K562 (cell line): ENCODE data around the gene UPK3BL1. TPM values are rescaled to one million over a fixed set of nuclear protein-coding genes. Genes with fewer than 3 reads are reported as not detected.
"Not testable (repeated sequence)": the region's sequence is repeated elsewhere in the genome, so short reads cannot be mapped to it uniquely, and the experiment has no call there.

Source experiments
- ATAC-seq: fragments of 200-7000 bp; cut with Tn5 transposase; 3 replicates; pipeline ENCODE4 v1.9.1; 2020; ENCODE audit warnings: moderate library complexity
- BruUV-seq: library from RNA; stranded (reverse); fragments of 400-500 nt; replicated peaks from 2 replicates; lab custom pipeline; 2021; lab: Mats Ljungman, UMichigan
- CTCF ChIA-PET: fragments of 300-600 bp; formaldehyde crosslinking; extraction: SDS; loops from one replicate; lab custom pipeline; 2021; ENCODE audit warnings: low intra/inter-chr PET ratio; lab: Yijun Ruan, JAX
- POLR2A ChIA-PET: fragments of 300-600, 350-650 bp; sonication (Branson Sonifier 250); formaldehyde crosslinking; extraction: SDS; loops from one replicate; lab custom pipeline; 2021; ENCODE audit warnings: antibody characterized with exemption, inconsistent platforms; lab: Yijun Ruan, JAX
- DNase-seq, 4 experiments: peaks; one replicate each; pipeline versions ENCODE4 v3.0.0 to v3.0.0-alpha.2; 2011 to 2018; ENCODE audit warnings: low spot score in 3 of 4, mixed read lengths in 3 of 4; ENCODE audit errors: extremely low read depth in 1 of 4
- FAIRE-seq: peaks from 2 replicates; lab custom pipeline; 2011; peaks lifted over from hg19 to GRCh38; lab: Jason Lieb, UNC
- H2AFZ ChIP-seq: 2 replicates; pipeline ENCODE4 v1.6.0; 2011; ENCODE audit warnings: low read depth, low read length, control low read depth, inconsistent platforms
- H3K27ac ChIP-seq: fragments of 200-600 bp; 3 replicates; pipeline ENCODE4 v1.8.0; 2011; ENCODE audit warnings: low read depth, mild to moderate bottlenecking, control low read depth, inconsistent platforms, low read length, moderate library complexity, mixed read lengths; ENCODE audit errors: extremely low read depth
- H3K27me3 ChIP-seq, 2 experiments: fragments of 300-600 bp in 1 of 2; 2 replicates in 1 of 2; 3 replicates in 1 of 2; pipeline versions ENCODE4 v1.6.0 to v1.8.0; 2011; ENCODE audit warnings: inconsistent platforms in 2 of 2, low read length in 2 of 2, mild to moderate bottlenecking in 1 of 2, mixed read lengths in 1 of 2, moderate library complexity in 1 of 2; ENCODE audit not compliant: control insufficient read depth in 2 of 2, insufficient read depth in 2 of 2
- H3K36me3 ChIP-seq: fragments of 300-600 bp; 3 replicates; pipeline ENCODE4 v1.8.0; 2011; ENCODE audit warnings: mild to moderate bottlenecking, low read length, inconsistent platforms; ENCODE audit not compliant: control insufficient read depth, insufficient read depth
- H3K4me1 ChIP-seq, 2 experiments: fragments of 200-600 bp in 1 of 2; replicated peaks in 1 of 2; 2 replicates in 1 of 2; 3 replicates in 1 of 2; pipeline versions ENCODE4 v1.5.1 to v1.8.0; 2011; ENCODE audit warnings: inconsistent platforms in 2 of 2, low read length in 2 of 2, mild to moderate bottlenecking in 1 of 2, mixed read lengths in 1 of 2, moderate library complexity in 1 of 2; ENCODE audit not compliant: control insufficient read depth in 2 of 2, insufficient read depth in 2 of 2
- H3K4me2 ChIP-seq: 2 replicates; pipeline ENCODE4 v1.6.1; 2011; ENCODE audit warnings: low read length, control low read depth, inconsistent platforms, mixed read lengths; ENCODE audit not compliant: insufficient read depth
- H3K4me3 ChIP-seq: fragments of 200-600 bp; sonication (generic), shearing (Covaris generic); 2 replicates; pipeline ENCODE4 v1.5.1; 2016; ENCODE audit warnings: control low read depth, inconsistent platforms
- H3K79me2 ChIP-seq: fragments of 200-600 bp; 3 replicates; pipeline ENCODE4 v1.8.0; 2011; ENCODE audit warnings: low read length, inconsistent platforms; ENCODE audit not compliant: control insufficient read depth, insufficient read depth
- H3K9ac ChIP-seq, 2 experiments: 2 replicates each; pipeline versions ENCODE4 v1.6.0 to v1.6.1; 2011; ENCODE audit warnings: low read depth in 2 of 2, low read length in 2 of 2, control low read depth in 1 of 2, inconsistent platforms in 1 of 2, mild to moderate bottlenecking in 1 of 2, mixed read lengths in 1 of 2; ENCODE audit not compliant: insufficient read depth in 1 of 2
- H3K9me1 ChIP-seq: one replicate; pipeline ENCODE4 v1.6.0; 2011; ENCODE audit warnings: inconsistent platforms, mild to moderate bottlenecking, low read length, moderate library complexity; ENCODE audit not compliant: control insufficient read depth, insufficient read depth
- H3K9me3 ChIP-seq: replicated peaks from 2 replicates; pipeline ENCODE4 v1.5.1; 2011; ENCODE audit warnings: low read depth, low read length, inconsistent platforms; ENCODE audit not compliant: control insufficient read depth, insufficient read depth
- H4K20me1 ChIP-seq: replicated peaks from 2 replicates; pipeline ENCODE4 v1.6.1; 2011; ENCODE audit warnings: low read length, inconsistent platforms, mixed read lengths; ENCODE audit not compliant: control insufficient read depth, insufficient read depth
- RBM25 ChIP-seq: fragments of 200-400 bp; formaldehyde crosslinking; IDR thresholded peaks from 2 replicates; pipeline ENCODE4 v1.6.1; 2018; ENCODE audit warnings: low read length, low read depth, moderate library complexity; ENCODE audit not compliant: severe bottlenecking
- WGBS: fragments of 100-300 bp; shearing (Covaris generic); methylation state at CpG from one replicate; pipeline ENCODE4 v1.1.6; 2016; ENCODE audit warnings: low coverage, mixed read lengths; ENCODE audit not compliant: insufficient coverage; ENCODE audit errors: missing lambda C conversion rate; 5-methylcytosine and 5-hydroxymethylcytosine counted together
- in situ Hi-C: fragments of 300-500 bp; cut with MboI; formaldehyde crosslinking; loops from 4 replicates; pipeline ENCODE4 v1.15.0; 2018; ENCODE audit warnings: inconsistent platforms, mixed read lengths
- intact Hi-C: fragments of 100-400 bp; cut with micrococcal nuclease; formaldehyde crosslinking; loops from 2 replicates; pipeline ENCODE4 v1.14.2; 2022
- polyA plus RNA-seq, 8 experiments: library from polyadenylated mRNA; depleted of rRNA in 4 of 8; stranded (reverse) in 5 of 8; unstranded in 3 of 8; fragments of >200 nt; fragmentation: Nextera tagmentation in 2 of 8; fragmentation: Illumina TruSeq in 1 of 8; extraction: Ambion mirVana in 2 of 8; extraction: Trizol in 1 of 8; gene quantifications; 2 replicates each; pipeline versions ENCODE4 v1.2.1 to v1.2.3, GENCODE V29; 2011 to 2014; ENCODE audit warnings: inconsistent platforms in 1 of 8, missing spikeins in 1 of 8
- total RNA-seq, 7 experiments: library from RNA; depleted of rRNA in 6 of 7; stranded (reverse); fragments of >200 nt in 6 of 7; fragmentation: Illumina TruSeq in 2 of 7; extraction: Trizol in 2 of 7; gene quantifications; 2 replicates each; pipeline versions ENCODE4 v1.2.1 to v1.2.3, GENCODE V29; 2011 to 2021; ENCODE audit warnings: low replicate concordance in 1 of 7

UPK3BL1 gene
- total and polyA plus RNA-seq, 9 of the 15 experiments (the other 6 are each of a cell fraction or from before 2014, with no cell fraction given) = 3.9 to 36.3 (median 15.6) TPM

DNA sequence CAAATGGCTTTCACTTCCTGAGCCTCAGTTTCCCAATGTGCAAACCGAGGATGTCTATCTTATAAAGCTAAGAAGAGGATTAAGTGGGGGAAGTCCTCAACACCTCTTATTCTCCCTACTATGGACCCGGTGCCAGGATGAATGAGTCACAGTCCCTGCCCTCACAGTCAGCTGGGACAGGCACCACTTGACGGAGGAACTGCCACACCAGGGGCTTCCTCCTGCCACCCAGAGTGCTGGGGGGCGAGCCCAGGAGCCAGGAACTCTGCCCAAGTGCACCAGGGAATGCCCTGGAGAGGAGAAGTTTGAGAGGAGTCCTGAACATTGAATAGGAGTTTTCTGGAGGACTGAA lies 28.3 kb downstream of the UPK3BL1 start:
- in situ Hi-C loops, H3K4me2 ChIP-seq, FAIRE-seq, H2AFZ ChIP-seq, H4K20me1 ChIP-seq, DNase-seq, intact Hi-C loops, H3K79me2 ChIP-seq, H3K27ac ChIP-seq, H3K9me1 ChIP-seq, CTCF ChIA-PET, H3K4me1 ChIP-seq, H3K27me3 ChIP-seq, H3K9ac ChIP-seq, H3K4me3 ChIP-seq, ATAC-seq, H3K9me3 ChIP-seq, POLR2A ChIA-PET, BruUV-seq, H3K36me3 ChIP-seq: not testable (repeated sequence)
- WGBS = no CpG with 5 or more reads among the region's 4 CpGs

GRCh38 chr7:102613575-102614345 lies 28.8 kb downstream of the UPK3BL1 start:
- H3K36me3 ChIP-seq, H3K9me3 ChIP-seq, H3K9me1 ChIP-seq, H2AFZ ChIP-seq, CTCF ChIA-PET, DNase-seq, H4K20me1 ChIP-seq, H3K4me2 ChIP-seq, H3K27ac ChIP-seq, H3K79me2 ChIP-seq, BruUV-seq, in situ Hi-C loops: not testable (repeated sequence)
- TF ChIP-seq RBM25 = peak; percentile 9
- TF ChIP-seq, all 486 proteins: peak for 1; not testable (repeated sequence) for 485
- H3K4me3 ChIP-seq, H3K4me1 ChIP-seq, intact Hi-C loops, ATAC-seq, H3K9ac ChIP-seq, H3K27me3 ChIP-seq, FAIRE-seq, POLR2A ChIA-PET: not testable (repeated sequence)
- 64% methylated on average over 3 of the region's 15 CpGs for WGBS
